Mammary epithelial cell (primary cell): ENCODE measurements around the gene ALG5.

Experiments used
- CTCF ChIP-seq, 2 donors: IDR thresholded peaks in 1 of 2; conservative IDR thresholded peaks in 1 of 2; 2 replicates each; pipeline ENCODE4 v1.5.1; 2011 to 2012; ENCODE audit warnings: inconsistent platforms in 2 of 2, low read length in 2 of 2, mild to moderate bottlenecking in 2 of 2, control low read depth in 1 of 2, low read depth in 1 of 2; ENCODE audit not compliant: insufficient read depth in 1 of 2; ENCODE audit errors: extremely low read depth in 1 of 2
- EZH2 ChIP-seq: IDR thresholded peaks from 2 replicates; pipeline ENCODE4 v1.6.1; 2012; ENCODE audit warnings: low read length, inconsistent platforms, borderline replicate concordance

GRCh38 chr13:36918246-36919131, 80.7 kb downstream of the ALG5 start:
- TF ChIP-seq CTCF (conservative IDR thresholded peaks at IDR 0.05 in 1 of 2, IDR thresholded peaks at IDR 0.05 in 1 of 2; ENCODE audit: extremely low read depth in 1 of 2, insufficient read depth in 1 of 2, low read depth in 1 of 2, low read length in 2 of 2), result no peak
- TF ChIP-seq EZH2, result no peak
